Endodermal cell (in vitro differentiated cells): ENCODE results near the gene CFAP74. TPM values are rescaled to one million over a fixed set of nuclear protein-coding genes. Genes with fewer than 3 reads are reported as not detected.

ENCODE experiments used
- DNase-seq: peaks from one replicate; pipeline ENCODE4 v3.0.0-alpha.2; 2017
- H3K27ac ChIP-seq: 2 replicates; pipeline ENCODE4 v1.5.1; 2013; ENCODE audit warnings: mild to moderate bottlenecking, low read depth, low read length, moderate library complexity
- H3K27me3 ChIP-seq: 2 replicates; pipeline ENCODE4 v1.6.1; 2013; ENCODE audit warnings: mild to moderate bottlenecking, low read length, moderate library complexity; ENCODE audit not compliant: insufficient read depth, control insufficient read depth, poor library complexity, severe bottlenecking
- H3K36me3 ChIP-seq: 2 replicates; pipeline ENCODE4 v1.7.0; 2013; ENCODE audit warnings: mild to moderate bottlenecking, low read length, moderate library complexity; ENCODE audit not compliant: control insufficient read depth, insufficient read depth
- H3K4me1 ChIP-seq: one replicate; pipeline ENCODE4 v1.7.0; 2013; ENCODE audit warnings: low read length; ENCODE audit not compliant: control insufficient read depth, insufficient read depth
- H3K4me3 ChIP-seq: 2 replicates; pipeline ENCODE4 v1.5.1; 2013; ENCODE audit warnings: mild to moderate bottlenecking, low read length, moderate library complexity
- H3K9ac ChIP-seq: 2 replicates; pipeline ENCODE4 v1.6.1; 2013; ENCODE audit warnings: mild to moderate bottlenecking, low read length, moderate library complexity; ENCODE audit not compliant: poor library complexity, severe bottlenecking; ENCODE audit errors: extremely low read depth
- H3K9me3 ChIP-seq: 2 replicates; pipeline ENCODE4 v1.6.1; 2013; ENCODE audit warnings: mild to moderate bottlenecking, low read length, moderate library complexity; ENCODE audit not compliant: control insufficient read depth
- H3K27ac Mint-ChIP-seq: 2 replicates; pipeline ENCODE4 v1.8.0; 2020; ENCODE audit warnings: mixed read lengths
- H3K27me3 Mint-ChIP-seq: 2 replicates; pipeline ENCODE4 v1.8.0; 2021; ENCODE audit warnings: mild to moderate bottlenecking, mixed read lengths; ENCODE audit not compliant: insufficient read depth
- H3K36me3 Mint-ChIP-seq: 2 replicates; pipeline ENCODE4 v1.8.0; 2020; ENCODE audit warnings: low read depth, mixed read lengths
- H3K4me1 Mint-ChIP-seq: 2 replicates; pipeline ENCODE4 v1.8.0; 2020; ENCODE audit warnings: mixed read lengths
- H3K4me3 Mint-ChIP-seq: 2 replicates; pipeline ENCODE4 v1.8.0; 2020; ENCODE audit warnings: mild to moderate bottlenecking, moderate library complexity, mixed read lengths
- H3K9me3 Mint-ChIP-seq: 2 replicates; pipeline ENCODE4 v1.8.0; 2020; ENCODE audit warnings: mild to moderate bottlenecking, mixed read lengths
- WGBS, 2 experiments: methylation state at CpG; one replicate each; pipeline versions ENCODE4 v1.1.5 to v1.1.7; 2013; ENCODE audit warnings: missing lambda C conversion rate in 2 of 2, mixed read lengths in 1 of 2; ENCODE audit not compliant: insufficient coverage in 1 of 2, insufficient read length in 1 of 2; 5-methylcytosine and 5-hydroxymethylcytosine counted together
- total RNA-seq, 2 donors: library from RNA; stranded (reverse); fragmentation: NEBNext Ultra II Directional in 1 of 2; extraction: Animal tissue kit (Norgen Biotek cat#: 25700) in 1 of 2; gene quantifications; 2 replicates in 1 of 2; 3 replicates in 1 of 2; pipeline ENCODE4 v1.2.1, GENCODE V29; 2021
- TF ChIP-seq, protein P1 (sequence below): fragments of 200-600 bp; sonication (generic); conservative IDR thresholded peaks from 2 replicates; pipeline ENCODE4 v1.5.0; 2021; ENCODE audit warnings: antibody characterized with exemption, mild to moderate bottlenecking

Gene CFAP74
- total RNA-seq, 2 donors from 2014 or later, result 0.58 to 0.75 TPM

DNA sequence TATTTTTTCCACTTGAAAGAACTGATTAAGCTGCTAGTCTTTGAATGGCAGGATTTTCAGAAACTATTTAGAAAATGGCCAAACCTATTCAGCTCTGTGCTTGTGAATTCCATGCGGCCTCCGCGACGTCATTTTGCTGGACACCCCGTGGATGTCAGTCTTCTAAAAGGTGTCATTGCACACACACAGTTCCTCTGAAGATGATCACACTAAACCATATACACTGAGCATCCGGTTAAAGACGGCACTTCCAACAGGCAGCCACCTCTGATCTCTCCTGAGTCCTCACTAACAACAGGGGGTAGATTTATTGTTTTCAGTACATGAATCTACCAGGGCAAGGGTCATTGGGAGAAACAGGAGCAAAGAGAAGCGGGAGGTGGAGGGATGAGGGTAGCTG, 9.1 kb downstream of the CFAP74 start:
- Histone ChIP-seq H3K36me3 (no peaks in the 10 kb centered on the region), H3K4me3 (no peak overlapping the region), H3K27ac (no peak overlapping the region), H3K4me1 (no peaks in the 10 kb centered on the region), H3K9me3 (no peaks in the 10 kb centered on the region), H3K27me3 (no peaks in the 10 kb centered on the region), H3K9ac (no peak overlapping the region)
- Mint-ChIP-seq H3K27me3 (peaks cover 2% of the 10 kb centered on the region), H3K27ac (no peak overlapping the region), H3K4me1 (no peaks in the 10 kb centered on the region), H3K36me3 (no peaks in the 10 kb centered on the region), H3K4me3 (no peak overlapping the region), H3K9me3 (peaks cover 2% of the 10 kb centered on the region)
- TF ChIP-seq, protein P1, sequence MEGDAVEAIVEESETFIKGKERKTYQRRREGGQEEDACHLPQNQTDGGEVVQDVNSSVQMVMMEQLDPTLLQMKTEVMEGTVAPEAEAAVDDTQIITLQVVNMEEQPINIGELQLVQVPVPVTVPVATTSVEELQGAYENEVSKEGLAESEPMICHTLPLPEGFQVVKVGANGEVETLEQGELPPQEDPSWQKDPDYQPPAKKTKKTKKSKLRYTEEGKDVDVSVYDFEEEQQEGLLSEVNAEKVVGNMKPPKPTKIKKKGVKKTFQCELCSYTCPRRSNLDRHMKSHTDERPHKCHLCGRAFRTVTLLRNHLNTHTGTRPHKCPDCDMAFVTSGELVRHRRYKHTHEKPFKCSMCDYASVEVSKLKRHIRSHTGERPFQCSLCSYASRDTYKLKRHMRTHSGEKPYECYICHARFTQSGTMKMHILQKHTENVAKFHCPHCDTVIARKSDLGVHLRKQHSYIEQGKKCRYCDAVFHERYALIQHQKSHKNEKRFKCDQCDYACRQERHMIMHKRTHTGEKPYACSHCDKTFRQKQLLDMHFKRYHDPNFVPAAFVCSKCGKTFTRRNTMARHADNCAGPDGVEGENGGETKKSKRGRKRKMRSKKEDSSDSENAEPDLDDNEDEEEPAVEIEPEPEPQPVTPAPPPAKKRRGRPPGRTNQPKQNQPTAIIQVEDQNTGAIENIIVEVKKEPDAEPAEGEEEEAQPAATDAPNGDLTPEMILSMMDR, result no peak
- no peak for DNase-seq
- WGBS, 2 experiments, result 82% methylated on average over 7 to 8 of the region's 8 CpGs

DNA sequence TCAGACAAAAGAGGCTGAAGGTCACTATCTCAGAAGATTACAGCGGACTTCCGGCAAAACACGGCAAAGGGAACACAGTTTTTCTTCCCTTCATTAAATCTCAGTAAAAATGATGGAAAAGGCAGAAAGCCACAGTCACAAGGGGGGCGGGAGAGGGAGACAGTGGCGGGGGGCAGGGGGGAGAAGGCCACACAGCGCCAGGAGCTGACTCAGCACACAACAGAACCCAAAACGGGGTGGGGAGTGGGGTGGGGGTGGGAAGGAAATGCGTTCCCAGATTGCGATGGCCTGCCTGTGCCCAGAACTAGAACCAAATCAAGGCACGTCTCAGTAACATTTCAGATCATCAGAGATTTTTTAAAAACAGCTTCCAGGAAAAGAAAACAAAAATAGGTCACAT, 13.4 kb downstream of the CFAP74 start:
- Mint-ChIP-seq H3K36me3 (no peaks in the 10 kb centered on the region), H3K4me1 (no peaks in the 10 kb centered on the region), H3K27me3 (peaks cover 2% of the 10 kb centered on the region), H3K9me3 (no peaks in the 10 kb centered on the region), H3K4me3 (no peak overlapping the region), H3K27ac (no peak overlapping the region)
- Histone ChIP-seq H3K4me1 (no peaks in the 10 kb centered on the region), H3K9me3 (no peaks in the 10 kb centered on the region), H3K27me3 (no peaks in the 10 kb centered on the region), H3K4me3 (no peak overlapping the region), H3K36me3 (no peaks in the 10 kb centered on the region), H3K27ac (no peak overlapping the region), H3K9ac (no peak overlapping the region)
- TF ChIP-seq, protein P1, result no peak
- DNase-seq, result no peak
- WGBS, 2 experiments, result 62 to 89% methylated on average over 3 to 8 of the region's 10 CpGs

DNA sequence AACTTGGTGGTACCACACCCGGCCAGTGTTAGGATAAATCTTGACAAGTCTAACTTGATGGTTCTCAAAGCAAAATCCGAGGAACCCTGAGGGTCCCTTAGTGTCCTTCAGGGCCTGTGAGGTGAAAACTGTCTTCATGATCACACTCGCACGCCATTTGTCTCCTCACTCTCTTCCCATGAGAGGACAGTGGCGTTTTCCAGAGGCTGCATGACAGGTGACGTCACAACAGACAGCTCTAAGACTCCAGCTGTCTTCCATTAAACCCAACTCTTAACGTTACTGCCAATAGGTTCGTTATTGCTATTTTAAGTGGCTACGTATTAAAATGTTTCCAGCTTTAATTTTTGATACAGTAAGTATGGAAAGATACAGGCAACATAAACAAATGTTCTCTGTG, 13.8 kb downstream of the CFAP74 start:
- no peaks in the 10 kb centered on the region for H3K4me1 ChIP-seq
- Mint-ChIP-seq H3K27ac (no peak overlapping the region), H3K4me1 (no peaks in the 10 kb centered on the region), H3K4me3 (no peak overlapping the region), H3K27me3 (peaks cover under 1% of the 10 kb centered on the region), H3K36me3 (no peaks in the 10 kb centered on the region), H3K9me3 (no peaks in the 10 kb centered on the region)
- H3K4me3 ChIP-seq, result no peak overlapping the region
- no peak for DNase-seq
- TF ChIP-seq, protein P1, result no peak
- no peaks in the 10 kb centered on the region for H3K9me3 ChIP-seq
- no peak overlapping the region for H3K27ac ChIP-seq
- no peak overlapping the region for H3K9ac ChIP-seq
- WGBS, 2 experiments, result 93 to 94% methylated on average over 7 to 9 of the region's 9 CpGs
- H3K36me3 ChIP-seq, result no peaks in the 10 kb centered on the region
- H3K27me3 ChIP-seq, result no peaks in the 10 kb centered on the region
